Measurements from ENCODE around the gene KRTAP10-1.

The KRTAP10-1 gene

DNA sequence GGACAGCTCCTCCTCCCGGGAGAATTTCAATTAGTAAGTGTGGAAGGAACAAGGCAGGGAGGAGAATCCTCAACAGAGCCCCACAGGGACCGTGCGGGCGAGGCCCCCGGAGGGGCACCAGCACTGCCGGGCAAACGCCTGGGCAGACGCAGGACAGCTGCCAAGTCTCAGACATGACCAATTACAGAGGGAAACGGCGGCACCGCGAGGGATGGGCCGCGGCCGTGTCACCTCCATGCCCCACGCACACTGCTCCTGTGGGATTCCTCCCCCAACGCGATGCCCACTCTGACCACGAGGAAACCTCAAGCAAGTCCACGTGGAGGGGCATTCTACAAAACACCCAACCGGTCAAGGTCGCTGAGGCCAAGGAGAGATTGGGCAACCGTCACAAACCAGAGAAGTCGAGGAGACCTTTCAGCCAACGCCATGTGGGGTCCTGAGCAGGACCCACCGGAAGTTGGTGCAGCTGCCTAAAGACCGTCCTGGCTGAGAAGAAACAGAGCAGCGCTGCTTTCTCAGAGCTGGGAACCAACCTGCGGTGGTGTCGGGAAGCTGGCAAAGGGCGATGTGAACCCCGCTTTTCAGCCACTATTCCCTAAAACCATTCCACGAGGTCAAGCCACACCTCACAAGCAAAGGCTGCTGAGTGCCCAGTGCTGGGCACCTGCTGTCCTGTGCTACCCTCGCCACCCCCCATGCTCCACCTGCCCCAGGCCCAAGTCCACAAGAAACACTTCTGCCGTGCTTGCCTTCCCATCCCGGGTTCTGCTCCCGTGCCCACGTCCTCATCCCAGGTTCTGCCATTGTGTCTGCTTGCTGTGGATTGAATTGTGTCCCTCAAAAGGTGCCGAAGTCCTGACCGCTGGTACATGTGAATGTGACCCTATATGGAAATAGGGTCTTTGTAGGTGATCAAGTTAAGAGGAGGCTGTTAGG lies 32.1 kb upstream of the KRTAP10-1 start:
- H3K36me3 ChIP-seq (ENCODE audit: low read length), result no peaks in the 10 kb centered on the region

DNA sequence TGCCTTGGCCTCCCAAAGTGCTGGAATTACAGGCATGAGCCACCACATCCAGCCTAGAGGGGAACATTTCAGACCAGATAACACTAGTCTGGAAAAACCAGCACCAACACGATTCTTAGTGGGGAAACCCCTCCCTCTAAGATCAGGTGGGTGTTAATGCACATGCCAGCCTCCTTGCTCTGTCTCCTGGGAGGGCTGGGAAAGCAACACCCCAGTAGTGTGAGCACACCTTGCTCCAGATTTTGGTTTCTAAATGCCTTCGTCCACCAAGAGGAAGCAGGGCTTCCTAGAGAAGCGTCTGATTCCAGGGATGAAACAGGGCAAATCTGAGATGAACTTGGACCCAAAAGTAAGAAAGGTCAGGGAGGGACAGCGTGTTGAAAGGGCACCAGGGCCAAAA lies 31.3 kb upstream of the KRTAP10-1 start:
- no peak overlapping the region for H3K27ac ChIP-seq (ENCODE audit: low read depth, low read length)
- H3K27me3 ChIP-seq (ENCODE audit: low read length), result no peaks in the 10 kb centered on the region
- no peak overlapping the region for H3K9ac ChIP-seq (ENCODE audit: low read length)
- H3K4me2 ChIP-seq (ENCODE audit: low read depth, low read length, poor library complexity, severe bottlenecking), result no peak overlapping the region
- no peak for TF ChIP-seq EZH2phosphoT487 (conservative IDR thresholded peaks at IDR 0.05; ENCODE audit: low read length)
- TF ChIP-seq, protein P1, sequence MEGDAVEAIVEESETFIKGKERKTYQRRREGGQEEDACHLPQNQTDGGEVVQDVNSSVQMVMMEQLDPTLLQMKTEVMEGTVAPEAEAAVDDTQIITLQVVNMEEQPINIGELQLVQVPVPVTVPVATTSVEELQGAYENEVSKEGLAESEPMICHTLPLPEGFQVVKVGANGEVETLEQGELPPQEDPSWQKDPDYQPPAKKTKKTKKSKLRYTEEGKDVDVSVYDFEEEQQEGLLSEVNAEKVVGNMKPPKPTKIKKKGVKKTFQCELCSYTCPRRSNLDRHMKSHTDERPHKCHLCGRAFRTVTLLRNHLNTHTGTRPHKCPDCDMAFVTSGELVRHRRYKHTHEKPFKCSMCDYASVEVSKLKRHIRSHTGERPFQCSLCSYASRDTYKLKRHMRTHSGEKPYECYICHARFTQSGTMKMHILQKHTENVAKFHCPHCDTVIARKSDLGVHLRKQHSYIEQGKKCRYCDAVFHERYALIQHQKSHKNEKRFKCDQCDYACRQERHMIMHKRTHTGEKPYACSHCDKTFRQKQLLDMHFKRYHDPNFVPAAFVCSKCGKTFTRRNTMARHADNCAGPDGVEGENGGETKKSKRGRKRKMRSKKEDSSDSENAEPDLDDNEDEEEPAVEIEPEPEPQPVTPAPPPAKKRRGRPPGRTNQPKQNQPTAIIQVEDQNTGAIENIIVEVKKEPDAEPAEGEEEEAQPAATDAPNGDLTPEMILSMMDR (IDR thresholded peaks at IDR 0.05; ENCODE audit: insufficient read depth, low read length, poor library complexity, severe bottlenecking), result no peak
- no peaks in the 10 kb centered on the region for H3K9me3 ChIP-seq (ENCODE audit: insufficient read depth, low read length)
- H4K20me1 ChIP-seq (ENCODE audit: low read depth, low read length), result no peaks in the 10 kb centered on the region
- H3K9me2 ChIP-seq (replicated peaks; ENCODE audit: insufficient read depth, low read length), result no peaks in the 10 kb centered on the region
- H3K36me3 ChIP-seq (ENCODE audit: low read length), result no peaks in the 10 kb centered on the region
- no peaks in the 10 kb centered on the region for H3K79me2 ChIP-seq (ENCODE audit: insufficient read depth, low read length)
- H3K4me3 ChIP-seq (ENCODE audit: insufficient read depth, low read length, poor library complexity, severe bottlenecking), result no peak overlapping the region
- no peaks in the 10 kb centered on the region for H3F3A ChIP-seq (ENCODE audit: insufficient read depth)
- no peak overlapping the region for H2AFZ ChIP-seq (ENCODE audit: low read depth, low read length, severe bottlenecking)

More for the DNA sequence above, 32.1 kb upstream of the KRTAP10-1 start:
- H3F3A ChIP-seq (ENCODE audit: insufficient read depth), result no peaks in the 10 kb centered on the region
- no peak overlapping the region for H3K4me2 ChIP-seq (ENCODE audit: low read depth, low read length, poor library complexity, severe bottlenecking)
- H3K9ac ChIP-seq (ENCODE audit: low read length), result no peak overlapping the region
- H3K4me3 ChIP-seq (ENCODE audit: insufficient read depth, low read length, poor library complexity, severe bottlenecking), result no peak overlapping the region
- no peak overlapping the region for H3K27ac ChIP-seq (ENCODE audit: low read depth, low read length)
- no peaks in the 10 kb centered on the region for H3K27me3 ChIP-seq (ENCODE audit: low read length)
- no peaks in the 10 kb centered on the region for H4K20me1 ChIP-seq (ENCODE audit: low read depth, low read length)
- no peaks in the 10 kb centered on the region for H3K9me3 ChIP-seq (ENCODE audit: insufficient read depth, low read length)
- TF ChIP-seq EZH2phosphoT487 (conservative IDR thresholded peaks at IDR 0.05; ENCODE audit: low read length), result no peak
- TF ChIP-seq, protein P1 (IDR thresholded peaks at IDR 0.05; ENCODE audit: insufficient read depth, low read length, poor library complexity, severe bottlenecking), result no peak
- no peaks in the 10 kb centered on the region for H3K9me2 ChIP-seq (replicated peaks; ENCODE audit: insufficient read depth, low read length)
- no peaks in the 10 kb centered on the region for H3K79me2 ChIP-seq (ENCODE audit: insufficient read depth, low read length)
- no peak overlapping the region for H2AFZ ChIP-seq (ENCODE audit: low read depth, low read length, severe bottlenecking)

DNA sequence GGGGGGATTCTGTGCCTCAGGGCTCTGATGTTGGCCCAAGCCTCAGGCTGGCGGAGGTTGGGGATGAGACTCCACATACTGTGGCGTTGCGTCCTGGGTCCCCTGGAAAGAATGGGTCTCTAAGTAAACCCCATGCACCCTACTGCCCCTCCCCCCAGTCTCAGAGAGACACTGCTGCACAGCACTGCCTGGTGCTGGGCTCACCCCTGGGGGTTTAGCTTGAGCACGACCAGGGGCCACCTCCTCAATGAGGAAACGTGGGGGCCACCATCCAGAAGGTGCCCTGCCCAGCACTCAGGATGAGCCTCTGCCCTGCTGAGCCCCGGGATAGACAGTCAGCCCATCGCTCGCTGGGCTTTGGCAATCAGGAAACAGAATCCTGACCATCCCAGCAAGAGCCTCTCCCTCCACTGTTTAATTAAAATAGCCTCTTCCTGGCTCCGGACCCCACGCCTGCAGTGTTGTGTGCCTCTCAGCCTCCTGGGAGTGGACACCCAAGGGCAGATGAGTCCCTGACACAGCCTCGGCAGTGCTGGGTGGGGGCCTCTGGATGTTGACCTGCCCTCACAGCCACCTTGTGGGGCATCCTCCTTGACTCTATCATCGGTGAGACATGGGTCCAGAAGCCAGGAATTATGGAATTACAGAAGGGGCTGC lies 30.0 kb upstream of the KRTAP10-1 start:
- TF ChIP-seq, protein P1 (IDR thresholded peaks at IDR 0.05; ENCODE audit: insufficient read depth, low read length, poor library complexity, severe bottlenecking), result no peak
- no peak for TF ChIP-seq EZH2phosphoT487 (conservative IDR thresholded peaks at IDR 0.05; ENCODE audit: low read length)

More for the DNA sequence above, 30.0 kb upstream of the KRTAP10-1 start:
- Histone ChIP-seq H3K27ac (ENCODE audit: low read depth, low read length) (no peak overlapping the region), H3K4me3 (ENCODE audit: insufficient read depth, low read length, poor library complexity, severe bottlenecking) (no peak overlapping the region), H3F3A (ENCODE audit: insufficient read depth) (no peaks in the 10 kb centered on the region), H3K9me3 (ENCODE audit: insufficient read depth, low read length) (no peaks in the 10 kb centered on the region), H3K79me2 (ENCODE audit: insufficient read depth, low read length) (no peaks in the 10 kb centered on the region), H3K9ac (ENCODE audit: low read length) (no peak overlapping the region), H3K9me2 (replicated peaks; ENCODE audit: insufficient read depth, low read length) (no peaks in the 10 kb centered on the region), H3K27me3 (ENCODE audit: low read length) (no peaks in the 10 kb centered on the region), H4K20me1 (ENCODE audit: low read depth, low read length) (no peaks in the 10 kb centered on the region), H3K4me2 (ENCODE audit: low read depth, low read length, poor library complexity, severe bottlenecking) (no peak overlapping the region), H3K36me3 (ENCODE audit: low read length) (no peaks in the 10 kb centered on the region), H2AFZ (ENCODE audit: low read depth, low read length, severe bottlenecking) (no peak overlapping the region)

Measured in SU-DHL-6 (cell line).